ENCODE results near the gene NDUFC2. TPM values are rescaled to one million over a fixed set of nuclear protein-coding genes. Genes with fewer than 3 reads are reported as not detected.
"Not testable (repeated sequence)": the region's sequence is repeated elsewhere in the genome, so short reads cannot be mapped to it uniquely, and the experiment has no call there.

The NDUFC2 gene
- total and polyA plus RNA-seq, 11 donors: 164 to 351 (median 258) TPM

DNA sequence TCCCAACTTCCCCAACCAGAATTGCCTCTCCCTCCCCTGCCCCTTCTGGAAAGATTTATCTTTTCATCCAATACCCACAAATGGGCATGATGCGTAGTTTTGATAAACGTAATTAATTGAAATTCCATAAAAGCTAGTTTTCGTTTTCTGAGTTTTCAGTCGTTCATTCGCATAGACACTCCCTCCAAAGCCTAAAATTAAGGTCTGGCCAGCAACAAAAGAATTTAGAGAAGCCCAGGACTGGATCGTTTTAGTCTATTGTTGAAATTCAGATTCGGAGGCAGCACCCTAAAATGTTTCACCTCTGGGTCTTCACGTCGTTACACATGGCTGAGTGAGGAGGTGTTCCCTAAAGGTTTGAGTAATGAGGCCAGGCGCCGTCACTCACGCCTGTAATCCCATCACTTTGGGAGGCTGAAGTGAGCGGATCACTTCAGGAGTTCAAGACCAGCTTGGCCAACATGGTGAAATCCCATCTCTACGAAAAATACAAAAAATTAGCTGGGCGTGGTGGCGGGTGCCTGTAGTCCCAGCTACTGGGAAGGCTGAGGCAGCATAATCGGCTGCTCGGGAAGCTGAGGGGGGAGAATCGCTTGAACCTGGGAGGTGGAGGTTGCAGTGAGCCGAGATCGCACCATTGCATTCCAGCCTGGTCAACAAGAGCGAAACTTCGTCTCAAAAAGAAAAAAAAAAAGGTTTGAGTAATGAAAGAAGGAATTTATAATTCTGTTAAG is 589 bp upstream of the NDUFC2 start:
- no peak for ATAC-seq
- TF ChIP-seq, protein P1, sequence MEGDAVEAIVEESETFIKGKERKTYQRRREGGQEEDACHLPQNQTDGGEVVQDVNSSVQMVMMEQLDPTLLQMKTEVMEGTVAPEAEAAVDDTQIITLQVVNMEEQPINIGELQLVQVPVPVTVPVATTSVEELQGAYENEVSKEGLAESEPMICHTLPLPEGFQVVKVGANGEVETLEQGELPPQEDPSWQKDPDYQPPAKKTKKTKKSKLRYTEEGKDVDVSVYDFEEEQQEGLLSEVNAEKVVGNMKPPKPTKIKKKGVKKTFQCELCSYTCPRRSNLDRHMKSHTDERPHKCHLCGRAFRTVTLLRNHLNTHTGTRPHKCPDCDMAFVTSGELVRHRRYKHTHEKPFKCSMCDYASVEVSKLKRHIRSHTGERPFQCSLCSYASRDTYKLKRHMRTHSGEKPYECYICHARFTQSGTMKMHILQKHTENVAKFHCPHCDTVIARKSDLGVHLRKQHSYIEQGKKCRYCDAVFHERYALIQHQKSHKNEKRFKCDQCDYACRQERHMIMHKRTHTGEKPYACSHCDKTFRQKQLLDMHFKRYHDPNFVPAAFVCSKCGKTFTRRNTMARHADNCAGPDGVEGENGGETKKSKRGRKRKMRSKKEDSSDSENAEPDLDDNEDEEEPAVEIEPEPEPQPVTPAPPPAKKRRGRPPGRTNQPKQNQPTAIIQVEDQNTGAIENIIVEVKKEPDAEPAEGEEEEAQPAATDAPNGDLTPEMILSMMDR (IDR thresholded peaks at IDR 0.05): no peak

DNA sequence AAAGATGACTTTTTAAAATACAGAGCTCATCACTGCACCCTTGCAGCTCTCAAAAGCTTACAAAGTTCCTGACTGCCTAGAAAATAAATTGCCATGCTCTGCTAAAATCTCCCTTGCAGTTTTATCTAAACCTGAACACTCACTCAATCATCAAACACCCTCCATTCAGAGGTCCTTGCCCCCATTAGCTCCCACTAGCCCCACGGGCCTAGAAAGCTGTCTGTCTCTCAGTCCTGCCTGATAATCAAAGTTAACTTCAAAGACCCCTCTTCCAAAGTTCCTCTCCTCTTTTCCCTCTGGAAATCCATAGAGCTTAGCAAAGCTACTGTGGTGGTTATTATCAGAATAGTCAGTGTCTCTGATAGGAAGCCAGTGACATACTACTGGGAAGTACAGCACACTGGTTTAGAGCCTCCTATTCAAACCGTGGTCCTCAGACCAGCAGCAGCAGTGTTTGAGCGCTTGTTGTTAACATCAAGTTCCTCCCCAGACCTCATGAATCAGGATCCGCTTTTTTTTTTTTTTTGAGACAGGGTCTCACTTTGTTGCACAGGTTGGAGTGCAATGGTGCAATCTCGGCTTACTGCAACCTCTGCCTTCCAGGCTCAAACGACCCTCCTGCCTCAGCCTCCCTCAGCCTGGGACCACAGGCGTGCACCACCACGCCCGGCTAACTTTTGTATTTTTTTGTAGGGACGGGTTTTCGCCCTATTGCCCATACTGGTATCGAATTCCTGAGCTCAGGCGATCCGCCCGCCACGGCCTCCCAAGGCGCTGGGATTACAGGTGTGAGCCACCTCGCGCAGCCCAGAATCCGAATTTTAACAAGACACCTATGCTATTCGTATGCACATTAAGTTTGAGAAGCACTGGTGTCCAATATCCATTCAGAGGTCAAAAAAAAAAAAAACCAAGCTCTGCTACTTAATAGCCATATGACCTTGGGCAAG is 1.2 kb downstream of the NDUFC2 start:
- TF ChIP-seq POLR2A (IDR thresholded peaks at IDR 0.05): no peak
- TF ChIP-seq, protein P1 (IDR thresholded peaks at IDR 0.05): no peak
- Histone ChIP-seq H3K4me3 (peak overlapping the region; percentile 74 to 100 (median 90)), H3K27ac (peak overlapping the region in 8 of 12 donors; percentile 65 to 93 (median 90)), H3K4me1 (peaks cover 0 to 51% (median 34%) of the 10 kb centered on the region in 12 donors), H3K36me3 (peaks cover 0 to 9% (median 0%) of the 10 kb centered on the region in 9 donors), H3K9me3 (no peaks in the 10 kb centered on the region), H3K27me3 (no peaks in the 10 kb centered on the region)
- DNase-seq (no peak), ATAC-seq (no peak)
- WGBS, 4 donors: 28 to 46% (median 37%) methylated on average over 21 of the region's 21 CpGs
- intact Hi-C loops (cut with DNase I): loop anchor here in 1 of 10 donors (10.0 kb wide), 1 partner anchor 106 kb away; the partner anchor contains the start of genes KCTD21 and USP35

More for the DNA sequence above, 589 bp upstream of the NDUFC2 start:
- Histone ChIP-seq H3K4me1 (peaks cover 0 to 46% (median 32%) of the 10 kb centered on the region in 12 donors), H3K4me3 (peak overlapping the region; percentile 74 to 100 (median 90)), H3K9me3 (no peaks in the 10 kb centered on the region), H3K27ac (peak overlapping the region; percentile 65 to 93 (median 86)), H3K27me3 (no peaks in the 10 kb centered on the region), H3K36me3 (peaks cover 0 to 7% (median 0%) of the 10 kb centered on the region in 9 donors)
- intact Hi-C loops (cut with DNase I): loop anchor here in 2 of 10 donors (10.0 kb wide), 2 partner anchors 105 to 485 kb away; partner anchors contain the start of genes KCTD21 (in 2 of the 2) and USP35 (in 2 of the 2)
- no peak for DNase-seq
- 60 to 66% (median 63%) methylated on average over 23 of the region's 23 CpGs for WGBS, 4 donors

DNA sequence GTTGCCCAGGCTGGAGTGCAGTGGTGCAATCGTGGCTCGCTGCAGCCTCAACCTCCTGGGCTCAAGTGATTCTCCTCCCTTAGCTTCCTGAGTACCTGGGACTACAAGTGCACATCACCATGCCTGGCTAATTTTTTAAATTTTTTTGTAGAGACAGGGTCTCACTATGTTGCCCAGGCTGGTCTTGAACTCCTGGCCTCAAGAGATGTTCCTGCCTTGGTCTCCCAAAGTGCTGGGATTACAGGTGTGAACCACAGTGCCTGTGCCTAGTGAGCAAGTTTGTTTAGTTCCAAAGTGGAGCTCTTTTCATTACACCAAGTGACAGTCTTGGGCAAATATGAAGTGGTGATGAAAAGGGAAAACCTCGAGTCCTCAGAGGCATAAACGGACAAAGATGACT is 2.1 kb downstream of the NDUFC2 start:
- Histone ChIP-seq H3K4me3 (peak overlapping the region in 8 of 12 donors; percentile 74 to 100 (median 89)), H3K36me3 (peaks cover 0 to 14% (median 4%) of the 10 kb centered on the region in 9 donors), H3K4me1 (peaks cover 0 to 51% (median 34%) of the 10 kb centered on the region in 12 donors)
- H3K27me3 ChIP-seq, ATAC-seq, H3K27ac ChIP-seq, DNase-seq, H3K9me3 ChIP-seq: not testable (repeated sequence)
- intact Hi-C loops (cut with DNase I): loop anchor here in 1 of 10 donors (10.0 kb wide), 1 partner anchor 107 kb away; the partner anchor contains the start of genes KCTD21 and USP35
- 72 to 77% (median 74%) methylated on average over 4 of the region's 4 CpGs for WGBS, 4 donors

DNA sequence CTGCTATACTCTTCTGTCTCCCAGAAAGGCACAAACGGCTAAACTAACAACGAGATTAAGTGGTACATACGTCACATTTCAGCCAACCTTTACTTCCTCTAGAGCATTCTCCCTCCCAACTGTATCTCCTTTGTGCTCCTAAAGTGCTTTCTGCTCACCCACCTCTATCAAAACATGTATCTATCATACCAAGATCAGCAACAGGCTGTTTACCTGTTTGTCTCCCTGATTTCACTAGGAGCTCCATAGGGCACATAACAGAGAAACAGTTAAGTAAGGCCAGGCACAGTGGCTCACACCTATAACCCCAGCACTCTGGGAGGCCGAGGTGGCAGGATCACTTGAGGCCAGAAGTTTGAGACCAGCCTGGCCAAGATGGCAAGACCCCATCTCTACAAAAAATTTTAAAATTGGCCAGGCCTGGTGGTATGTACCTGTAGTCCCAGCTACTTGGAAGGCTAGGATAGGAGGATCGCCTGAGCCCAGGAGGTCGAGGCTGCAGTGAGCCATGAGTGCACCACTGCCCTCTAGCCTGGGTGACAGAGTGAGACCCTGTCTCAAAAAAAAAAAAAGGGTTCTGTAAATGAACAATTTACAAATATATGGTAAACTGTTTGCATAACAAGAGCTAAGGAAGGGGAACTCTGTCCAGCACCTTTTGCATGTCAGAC is 2.8 kb downstream of the NDUFC2 start:
- Histone ChIP-seq H3K4me3 (peak overlapping the region in 1 of 12 donors; percentile 100), H3K27me3 (no peaks in the 10 kb centered on the region), H3K27ac (no peak overlapping the region), H3K36me3 (peaks cover 0 to 21% (median 9%) of the 10 kb centered on the region in 9 donors), H3K4me1 (peaks cover 0 to 51% (median 34%) of the 10 kb centered on the region in 12 donors), H3K9me3 (no peaks in the 10 kb centered on the region)
- DNase-seq: no peak
- intact Hi-C loops (cut with DNase I): loop anchor here in 1 of 10 donors (10.0 kb wide), 1 partner anchor 108 kb away; the partner anchor contains the start of genes KCTD21 and USP35
- ATAC-seq: no peak
- WGBS, 4 donors: 70 to 74% (median 73%) methylated on average over 6 of the region's 6 CpGs
- TF ChIP-seq POLR2A (IDR thresholded peaks at IDR 0.05): no peak
- TF ChIP-seq, protein P1 (IDR thresholded peaks at IDR 0.05): no peak
